Suprapubic skin (tissue), 4 donors: ENCODE results near the gene ACTN3.

Experiments
- EP300 ChIP-seq: sonication (generic); formaldehyde crosslinking; IDR thresholded peaks from one replicate; pipeline ENCODE4 v1.6.1; 2017; ENCODE audit warnings: antibody characterized with exemption
- POLR2A ChIP-seq, 2 donors: fragments of 450-650 bp; IDR thresholded peaks; one replicate each; pipeline ENCODE4 v1.6.1; 2017; ENCODE audit warnings: antibody characterized with exemption in 2 of 2, mild to moderate bottlenecking in 2 of 2, moderate library complexity in 2 of 2
- POLR2AphosphoS5 ChIP-seq, 3 donors: sonication (generic); formaldehyde crosslinking; IDR thresholded peaks; one replicate each; pipeline ENCODE4 v1.6.1; 2017; ENCODE audit warnings: antibody characterized with exemption in 3 of 3
- TF ChIP-seq, protein P1 (sequence below), 2 donors: fragments of 200-600 bp in 1 of 2; fragments of 450-650 bp in 1 of 2; sonication (generic) in 1 of 2; IDR thresholded peaks; one replicate each; pipeline ENCODE4 v1.5.1; 2016 to 2019; ENCODE audit warnings: antibody characterized with exemption in 2 of 2, mild to moderate bottlenecking in 1 of 2, moderate library complexity in 1 of 2

DNA sequence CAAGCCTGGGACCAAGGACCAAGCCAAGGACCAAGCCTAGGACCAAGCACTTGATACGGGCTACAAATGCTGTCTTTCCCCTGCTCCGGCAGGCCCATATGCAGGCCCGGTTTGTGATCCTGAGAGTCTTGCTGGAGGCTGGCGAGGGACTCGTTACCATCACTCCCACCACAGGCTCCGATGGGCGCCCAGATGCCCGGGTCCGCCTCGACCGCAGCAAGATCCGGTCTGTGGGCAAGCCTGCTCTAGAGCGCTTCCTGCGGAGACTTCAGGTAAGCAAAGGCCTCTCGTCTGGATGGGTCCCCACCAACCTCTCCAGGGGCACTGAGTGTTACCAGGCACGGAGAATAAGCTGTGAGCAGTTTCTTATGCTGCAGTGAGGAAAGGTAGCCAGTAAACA, 49.5 kb upstream of the ACTN3 start:
- TF ChIP-seq, protein P1, sequence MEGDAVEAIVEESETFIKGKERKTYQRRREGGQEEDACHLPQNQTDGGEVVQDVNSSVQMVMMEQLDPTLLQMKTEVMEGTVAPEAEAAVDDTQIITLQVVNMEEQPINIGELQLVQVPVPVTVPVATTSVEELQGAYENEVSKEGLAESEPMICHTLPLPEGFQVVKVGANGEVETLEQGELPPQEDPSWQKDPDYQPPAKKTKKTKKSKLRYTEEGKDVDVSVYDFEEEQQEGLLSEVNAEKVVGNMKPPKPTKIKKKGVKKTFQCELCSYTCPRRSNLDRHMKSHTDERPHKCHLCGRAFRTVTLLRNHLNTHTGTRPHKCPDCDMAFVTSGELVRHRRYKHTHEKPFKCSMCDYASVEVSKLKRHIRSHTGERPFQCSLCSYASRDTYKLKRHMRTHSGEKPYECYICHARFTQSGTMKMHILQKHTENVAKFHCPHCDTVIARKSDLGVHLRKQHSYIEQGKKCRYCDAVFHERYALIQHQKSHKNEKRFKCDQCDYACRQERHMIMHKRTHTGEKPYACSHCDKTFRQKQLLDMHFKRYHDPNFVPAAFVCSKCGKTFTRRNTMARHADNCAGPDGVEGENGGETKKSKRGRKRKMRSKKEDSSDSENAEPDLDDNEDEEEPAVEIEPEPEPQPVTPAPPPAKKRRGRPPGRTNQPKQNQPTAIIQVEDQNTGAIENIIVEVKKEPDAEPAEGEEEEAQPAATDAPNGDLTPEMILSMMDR (IDR thresholded peaks at IDR 0.05) = no peak
- TF ChIP-seq POLR2AphosphoS5 (IDR thresholded peaks at IDR 0.05) (no peak), POLR2A (IDR thresholded peaks at IDR 0.05) (no peak), EP300 (no peak)
